K562 (cell line): Measurements from ENCODE around the gene VPS16. TPM values are rescaled to one million over a fixed set of nuclear protein-coding genes. Genes with fewer than 3 reads are reported as not detected.
A peak's percentile ranks its signal among the peaks of the same experiment; 100 is the strongest.

Experiments used
- HDAC3 ChIP-seq: fragments of 450-650 bp; IDR thresholded peaks from 2 replicates; pipeline ENCODE4 v1.6.1; 2018; ENCODE audit warnings: borderline replicate concordance, mild to moderate bottlenecking, moderate library complexity; ENCODE audit not compliant: partially characterized antibody
- HDGF ChIP-seq: fragments of 450-650 bp; IDR thresholded peaks from 2 replicates; pipeline ENCODE4 v1.6.1; 2016
- MAX ChIP-seq: sonication (generic); formaldehyde crosslinking; IDR thresholded peaks from 2 replicates; pipeline ENCODE4 v1.9.0; 2022; ENCODE audit warnings: mild to moderate bottlenecking, missing genetic modification reagents
- MGA ChIP-seq: fragments of 450-650 bp; IDR thresholded peaks from 2 replicates; pipeline ENCODE4 v1.6.1; 2016; ENCODE audit warnings: mild to moderate bottlenecking, moderate library complexity
- MNT ChIP-seq, 2 experiments: fragments of 450-650 bp; conservative IDR thresholded peaks; 2 replicates each; pipeline ENCODE4 v1.6.1; 2017; ENCODE audit warnings: mild to moderate bottlenecking in 2 of 2, moderate library complexity in 2 of 2
- MYC ChIP-seq, 2 experiments: fragments of 250-450 bp in 1 of 2; sonication (Bioruptor Pico) in 1 of 2; IDR thresholded peaks; 2 replicates each; pipeline versions ENCODE4 v1.5.1 to v1.6.1; 2012 to 2021; ENCODE audit warnings: low read depth in 2 of 2, borderline replicate concordance in 1 of 2, improper control_type of control experiment in 1 of 2, low read length in 1 of 2, mild to moderate bottlenecking in 1 of 2, moderate library complexity in 1 of 2
- NFYB ChIP-seq: IDR thresholded peaks from 2 replicates; pipeline ENCODE4 v1.6.1; 2011; ENCODE audit warnings: mild to moderate bottlenecking, moderate library complexity; ENCODE audit not compliant: insufficient read length; ENCODE audit errors: extremely low read depth
- NONO ChIP-seq, 2 experiments: fragments of 200-400 bp in 1 of 2; fragments of 450-650 bp in 1 of 2; formaldehyde crosslinking in 1 of 2; IDR thresholded peaks; 2 replicates each; pipeline ENCODE4 v1.6.1; 2017; ENCODE audit warnings: low read depth in 2 of 2, mild to moderate bottlenecking in 2 of 2, moderate library complexity in 2 of 2, low read length in 1 of 2
- NRF1 ChIP-seq, 2 experiments: fragments of 450-650 bp; IDR thresholded peaks in 1 of 2; conservative IDR thresholded peaks in 1 of 2; 2 replicates each; pipeline ENCODE4 v1.6.1; 2014; ENCODE audit warnings: mild to moderate bottlenecking in 2 of 2
- PHF20 ChIP-seq: fragments of 450-650 bp; IDR thresholded peaks from 2 replicates; pipeline ENCODE4 v1.6.1; 2018; ENCODE audit not compliant: partially characterized antibody
- POLR2A ChIP-seq: fragments of 450-650 bp; conservative IDR thresholded peaks from 2 replicates; pipeline ENCODE4 v1.6.1; 2016
- RBM25 ChIP-seq: fragments of 200-400 bp; formaldehyde crosslinking; IDR thresholded peaks from 2 replicates; pipeline ENCODE4 v1.6.1; 2018; ENCODE audit warnings: low read length, low read depth, moderate library complexity; ENCODE audit not compliant: severe bottlenecking
- SNIP1 ChIP-seq: fragments of 450-650 bp; IDR thresholded peaks from 2 replicates; pipeline ENCODE4 v1.7.1; 2017; ENCODE audit warnings: low read depth, mild to moderate bottlenecking
- TBP ChIP-seq: optimal IDR thresholded peaks from 2 replicates; pipeline ENCODE3; 2011; ENCODE audit warnings: low read depth, low read length, improper control_type of control experiment
- polyA plus RNA-seq, 8 experiments: library from polyadenylated mRNA; depleted of rRNA in 4 of 8; stranded (reverse) in 5 of 8; unstranded in 3 of 8; fragments of >200 nt; fragmentation: Nextera tagmentation in 2 of 8; fragmentation: Illumina TruSeq in 1 of 8; extraction: Ambion mirVana in 2 of 8; extraction: Trizol in 1 of 8; gene quantifications; 2 replicates each; pipeline versions ENCODE4 v1.2.1 to v1.2.3, GENCODE V29; 2011 to 2014; ENCODE audit warnings: inconsistent platforms in 1 of 8, missing spikeins in 1 of 8
- total RNA-seq, 7 experiments: library from RNA; depleted of rRNA in 6 of 7; stranded (reverse); fragments of >200 nt in 6 of 7; fragmentation: Illumina TruSeq in 2 of 7; extraction: Trizol in 2 of 7; gene quantifications; 2 replicates each; pipeline versions ENCODE4 v1.2.1 to v1.2.3, GENCODE V29; 2011 to 2021; ENCODE audit warnings: low replicate concordance in 1 of 7

Gene VPS16
- total and polyA plus RNA-seq, 9 of the 15 experiments (the other 6 are each of a cell fraction or from before 2014, with no cell fraction given) = 6.8 to 24.7 (median 14.0) TPM

- no peak for TF ChIP-seq HDAC3
- TF ChIP-seq MYC (IDR thresholded peaks at IDR 0.05; ENCODE audit: low read depth, low read length) = peak; percentile 76
- no peak for TF ChIP-seq MYC (CRISPR knock-in tag; IDR thresholded peaks at IDR 0.05; ENCODE audit: borderline replicate concordance, low read depth)
- no peak for TF ChIP-seq SNIP1
- TF ChIP-seq NRF1 (conservative IDR thresholded peaks at IDR 0.05 in 1 of 2, IDR thresholded peaks at IDR 0.05 in 1 of 2) = peak; percentile 76 to 80
- TF ChIP-seq NFYB = peak; percentile 30
- TF ChIP-seq PHF20 = peak; percentile 22
- TF ChIP-seq HDGF = 0 out of 2 replicates have a peak, but pooled peaks have one; percentile 39
- peak; percentile 55 to 75; a peak in 3 of 4 replicates for TF ChIP-seq NONO (IDR thresholded peaks at IDR 0.05; ENCODE audit: low read depth in 2 of 2, low read length in 1 of 2)
- TF ChIP-seq MAX (CRISPR knock-in tag) = peak; percentile 65; the same call in 1 of the 2 replicates
- TF ChIP-seq MNT (conservative IDR thresholded peaks at IDR 0.05) = peak; percentile 53 to 66; a peak in 2 of 4 replicates
- peak; percentile 98 for TF ChIP-seq POLR2A
- peak; percentile 96 for TF ChIP-seq RBM25
- TF ChIP-seq MGA = peak; percentile 67; the same call in 1 of the 2 replicates
- peak; percentile 84 for TF ChIP-seq TBP
Observed at GRCh38 chr20:2873010-2873746, 32.6 kb downstream of the VPS16 start, which contains the start of gene PTPRA (continued).
